GM12878 (cell line): ENCODE results near the gene DNAJC6. TPM values are rescaled to one million over a fixed set of nuclear protein-coding genes. Genes with fewer than 3 reads are reported as not detected.

Source experiments
- ATAC-seq: fragments of 200-7000 bp; cut with Tn5 transposase; 3 replicates; pipeline ENCODE4 v1.9.1; 2020; ENCODE audit warnings: mild to moderate bottlenecking, moderate library complexity
- BruUV-seq: library from RNA; stranded (reverse); fragments of 400-500 nt; replicated peaks from 2 replicates; lab custom pipeline; 2021; lab: Mats Ljungman, UMichigan
- CTCF ChIA-PET: fragments of 300-600 bp; sonication (Branson Sonifier 250); formaldehyde crosslinking; extraction: SDS; loops from one replicate; lab custom pipeline; 2021; ENCODE audit warnings: inconsistent platforms; lab: Yijun Ruan, JAX
- POLR2A ChIA-PET: fragments of 350-600 bp; formaldehyde crosslinking; extraction: SDS; loops from one replicate; lab custom pipeline; 2021; ENCODE audit warnings: inconsistent platforms; lab: Charles Lee
- RAD21 ChIA-PET: fragments of 300-600 bp; sonication (Branson Sonifier 250); formaldehyde crosslinking; loops from one replicate; lab custom pipeline; 2023; ENCODE audit warnings: antibody characterized with exemption; ENCODE audit not compliant: unreplicated experiment; lab: Charles Lee
- SMC1A ChIA-PET: fragments of 300-600 bp; sonication (Branson Sonifier 250); formaldehyde crosslinking; loops from one replicate; lab custom pipeline; 2023; ENCODE audit not compliant: unreplicated experiment, uncharacterized antibody; lab: Charles Lee
- DNase-seq: peaks from one replicate; pipeline ENCODE4 v3.0.0-alpha.2; 2011; ENCODE audit warnings: low read depth, low spot score
- FAIRE-seq: peaks from 3 replicates; lab custom pipeline; 2011; peaks lifted over from hg19 to GRCh38; lab: Jason Lieb, UNC
- H2AFZ ChIP-seq: 2 replicates; pipeline ENCODE4 v1.6.0; 2011; ENCODE audit warnings: low read depth, low read length, control low read depth; ENCODE audit not compliant: control insufficient read depth
- H3K27ac ChIP-seq: 2 replicates; pipeline ENCODE4 v1.5.1; 2011; ENCODE audit warnings: control low read depth; ENCODE audit not compliant: control insufficient read depth, insufficient read depth
- H3K27me3 ChIP-seq, 2 experiments: replicated peaks in 1 of 2; 2 replicates each; pipeline versions ENCODE4 v1.6.0 to v1.6.1; 2011; ENCODE audit warnings: low read length in 1 of 2; ENCODE audit not compliant: control insufficient read depth in 2 of 2, insufficient read depth in 2 of 2
- H3K36me3 ChIP-seq, 2 experiments: 2 replicates each; pipeline ENCODE4 v1.5.1; 2011; ENCODE audit warnings: low read length in 1 of 2; ENCODE audit not compliant: control insufficient read depth in 2 of 2, insufficient read depth in 2 of 2
- H3K4me1 ChIP-seq: 2 replicates; pipeline ENCODE4 v1.6.1; 2011; ENCODE audit warnings: mild to moderate bottlenecking, low read length, moderate library complexity, mixed read lengths; ENCODE audit not compliant: control insufficient read depth, insufficient read depth
- H3K4me2 ChIP-seq: 2 replicates; pipeline ENCODE4 v1.6.0; 2011; ENCODE audit warnings: control low read depth; ENCODE audit not compliant: control insufficient read depth, insufficient read depth
- H3K4me3 ChIP-seq: fragments of 200-600 bp; sonication (generic); 2 replicates; pipeline ENCODE4 v1.5.1; 2016
- H3K79me2 ChIP-seq: 2 replicates; pipeline ENCODE4 v1.6.0; 2011; ENCODE audit warnings: low read length; ENCODE audit not compliant: control insufficient read depth, insufficient read depth
- H3K9ac ChIP-seq: 2 replicates; pipeline ENCODE4 v1.8.0; 2011; ENCODE audit warnings: low read length, control low read depth, mixed read lengths; ENCODE audit not compliant: control insufficient read depth, insufficient read depth
- H3K9me3 ChIP-seq: replicated peaks from 3 replicates; pipeline ENCODE4 v1.5.1; 2011; ENCODE audit warnings: mild to moderate bottlenecking, low read length; ENCODE audit not compliant: control insufficient read depth, insufficient read depth
- H4K20me1 ChIP-seq: 2 replicates; pipeline ENCODE4 v1.6.0; 2011; ENCODE audit not compliant: control insufficient read depth, insufficient read depth
- BACH1 ChIP-seq: fragments of 450-650 bp; IDR thresholded peaks from 2 replicates; pipeline ENCODE4 v1.6.1; 2017; ENCODE audit warnings: mild to moderate bottlenecking, borderline replicate concordance
- CBX5 ChIP-seq: sonication (generic); IDR thresholded peaks from 2 replicates; pipeline ENCODE4 v1.6.1; 2016; ENCODE audit warnings: low read depth, moderate library complexity, mild to moderate bottlenecking, inconsistent platforms
- ESRRA ChIP-seq: IDR thresholded peaks from 2 replicates; pipeline ENCODE4 v1.6.1; 2012; ENCODE audit warnings: mild to moderate bottlenecking, low read length, improper control_type of control experiment
- FOXM1 ChIP-seq: IDR thresholded peaks from 2 replicates; pipeline ENCODE4 v1.6.1; 2012; ENCODE audit warnings: low read depth, mild to moderate bottlenecking, inconsistent platforms, low read length, moderate library complexity
- HDAC6 ChIP-seq: fragments of 200-600 bp; sonication (generic); IDR thresholded peaks from one replicate; pipeline ENCODE4 v1.8.0; 2017; ENCODE audit warnings: antibody characterized with exemption; ENCODE audit not compliant: unreplicated experiment
- KAT2A ChIP-seq: conservative IDR thresholded peaks from 2 replicates; pipeline ENCODE4 v1.6.1; 2011; ENCODE audit warnings: low read depth, low read length; ENCODE audit not compliant: control insufficient read depth
- MYC ChIP-seq: IDR thresholded peaks from 2 replicates; pipeline ENCODE4 v1.6.1; 2011; ENCODE audit warnings: mild to moderate bottlenecking, low read length, moderate library complexity, inconsistent platforms; ENCODE audit not compliant: insufficient read depth, insufficient replicate concordance, insufficient read length, severe bottlenecking
- NBN ChIP-seq: fragments of 450-650 bp; IDR thresholded peaks from 2 replicates; pipeline ENCODE4 v1.6.1; 2016
- NR2C2 ChIP-seq: IDR thresholded peaks from 2 replicates; pipeline ENCODE4 v1.6.1; 2011; ENCODE audit warnings: borderline replicate concordance, low read depth; ENCODE audit not compliant: control insufficient read depth, insufficient read length
- NRF1 ChIP-seq: conservative IDR thresholded peaks from 2 replicates; pipeline ENCODE4 v1.6.1; 2011; ENCODE audit warnings: mild to moderate bottlenecking, low read depth, low read length, improper control_type of control experiment
- PAX5 ChIP-seq: IDR thresholded peaks from 2 replicates; pipeline ENCODE4 v1.6.1; 2011; ENCODE audit warnings: low read depth, low read length, borderline replicate concordance
- RAD51 ChIP-seq: fragments of 450-650 bp; IDR thresholded peaks from 2 replicates; pipeline ENCODE4 v1.6.1; 2016; ENCODE audit warnings: moderate library complexity, mild to moderate bottlenecking, inconsistent platforms
- SMARCA5 ChIP-seq: fragments of 450-650 bp; IDR thresholded peaks from 2 replicates; pipeline ENCODE4 v1.6.1; 2017; ENCODE audit warnings: mild to moderate bottlenecking
- TCF3 ChIP-seq: IDR thresholded peaks from 2 replicates; pipeline ENCODE4 v1.6.1; 2012; ENCODE audit warnings: low read depth, mild to moderate bottlenecking, low read length, borderline replicate concordance; ENCODE audit not compliant: insufficient read depth
- YBX1 ChIP-seq: fragments of 450-650 bp; IDR thresholded peaks from 2 replicates; pipeline ENCODE4 v1.6.1; 2016; ENCODE audit warnings: antibody characterized with exemption
- WGBS: methylation state at CpG from one replicate; pipeline ENCODE4 v1.1.6; 2016; ENCODE audit warnings: low lambda C conversion rate; ENCODE audit not compliant: insufficient replicate concordance, insufficient coverage; ENCODE audit errors: missing lambda C conversion rate; 5-methylcytosine and 5-hydroxymethylcytosine counted together
- in situ Hi-C: fragments of 300-500 bp; cut with MboI; formaldehyde crosslinking; loops from 9 replicates; pipeline ENCODE4 v1.14.3; 2018; ENCODE audit warnings: mixed read lengths
- intact Hi-C: fragments of 100-400 bp; cut with micrococcal nuclease; formaldehyde crosslinking; loops from one replicate; pipeline ENCODE4 v1.14.2; 2022; ENCODE audit not compliant: unreplicated experiment
- polyA plus RNA-seq, 11 experiments: library from polyadenylated mRNA; depleted of rRNA in 4 of 11; unstranded in 6 of 11; stranded (reverse) in 5 of 11; fragments of >200 nt; fragmentation: Nextera tagmentation in 4 of 11; fragmentation: Illumina TruSeq in 1 of 11; extraction: Ambion mirVana in 4 of 11; extraction: Trizol in 1 of 11; gene quantifications; 1 replicate in 1 of 11; 2 replicates in 10 of 11; pipeline versions ENCODE4 v1.2.1 to v1.2.3, GENCODE V29; 2011 to 2016; ENCODE audit warnings: inconsistent platforms in 2 of 11, missing spikeins in 2 of 11, low read depth in 1 of 11
- total RNA-seq, 4 experiments: library from RNA; depleted of rRNA in 3 of 4; stranded (reverse); fragments of >200 nt in 3 of 4; fragmentation: Illumina TruSeq in 1 of 4; extraction: Trizol in 1 of 4; gene quantifications; 2 replicates each; pipeline versions ENCODE4 v1.2.1 to v1.2.3, GENCODE V29; 2013 to 2021
- TF ChIP-seq, protein P1 (sequence below): fragments of 450-650 bp; IDR thresholded peaks from 2 replicates; pipeline ENCODE4 v1.6.1; 2018; ENCODE audit warnings: borderline replicate concordance, mild to moderate bottlenecking; ENCODE audit not compliant: partially characterized antibody
- TF ChIP-seq, protein P2 (sequence below): fragments of 450-650 bp; IDR thresholded peaks from 2 replicates; pipeline ENCODE4 v1.6.1; 2016; ENCODE audit warnings: mild to moderate bottlenecking
- TF ChIP-seq, protein P3 (sequence below): fragments of 450-650 bp; formaldehyde crosslinking; IDR thresholded peaks from 2 replicates; pipeline ENCODE4 v1.4.0; 2022; ENCODE audit warnings: mild to moderate bottlenecking, moderate library complexity

Gene DNAJC6
- total and polyA plus RNA-seq, 10 of the 15 experiments (the other 5 are each of a cell fraction or from before 2014, with no cell fraction given): 0.08 to 4.3 (median 2.7) TPM

DNA sequence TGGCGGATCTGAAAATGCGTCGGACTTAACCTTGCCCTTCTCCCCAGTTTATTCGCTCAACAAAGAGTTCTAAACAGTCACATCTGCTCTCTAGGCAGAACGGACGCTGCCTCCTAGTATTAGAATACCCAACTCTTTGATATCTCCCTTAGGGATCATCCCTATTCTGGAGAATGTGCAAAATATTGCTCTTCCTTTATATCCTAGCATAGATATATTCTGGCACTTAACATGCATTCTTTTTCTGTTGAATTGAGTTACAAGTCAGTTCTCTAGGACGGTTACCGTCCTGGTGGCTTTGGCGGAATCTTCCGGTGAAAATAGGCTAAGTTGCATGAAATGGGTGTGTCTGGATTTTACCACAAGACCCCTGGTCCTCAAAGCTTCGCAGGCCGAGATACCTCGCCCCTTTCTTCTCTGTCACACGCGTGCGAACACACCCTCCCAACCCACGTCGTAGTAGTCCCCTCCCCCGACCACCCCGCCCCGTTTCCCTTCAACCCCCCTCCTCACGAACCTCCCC is 501 bp upstream of the DNAJC6 start:
- no peak for FAIRE-seq
- Histone ChIP-seq H3K4me1 (no peaks in the 10 kb centered on the region), H4K20me1 (no peaks in the 10 kb centered on the region), H3K27me3 (no peaks in the 10 kb centered on the region; a peak in 2 of 4 replicates), H3K4me2 (no peak overlapping the region), H3K9ac (no peak overlapping the region), H3K27ac (no peak overlapping the region), H3K4me3 (no peak overlapping the region), H3K79me2 (no peaks in the 10 kb centered on the region), H3K36me3 (no peaks in the 10 kb centered on the region), H2AFZ (no peak overlapping the region), H3K9me3 (no peaks in the 10 kb centered on the region)
- no TSS peak for BruUV-seq
- WGBS: 67% methylated on average over 16 of the region's 22 CpGs
- SMC1A ChIA-PET: no interaction called here
- POLR2A ChIA-PET: no interaction called here
- CTCF ChIA-PET: no interaction called here
- in situ Hi-C loops: no loop called here
- intact Hi-C loops: no loop called here
- DNase-seq: no peak
- RAD21 ChIA-PET: no interaction called here
- no peak for ATAC-seq
- no peak for TF ChIP-seq YBX1
- no peak for TF ChIP-seq KAT2A
- TF ChIP-seq NR2C2: no peak
- TF ChIP-seq ESRRA: no peak
- no peak for TF ChIP-seq SMARCA5
- no peak for TF ChIP-seq MYC
- no peak for TF ChIP-seq BACH1
- TF ChIP-seq, protein P1, sequence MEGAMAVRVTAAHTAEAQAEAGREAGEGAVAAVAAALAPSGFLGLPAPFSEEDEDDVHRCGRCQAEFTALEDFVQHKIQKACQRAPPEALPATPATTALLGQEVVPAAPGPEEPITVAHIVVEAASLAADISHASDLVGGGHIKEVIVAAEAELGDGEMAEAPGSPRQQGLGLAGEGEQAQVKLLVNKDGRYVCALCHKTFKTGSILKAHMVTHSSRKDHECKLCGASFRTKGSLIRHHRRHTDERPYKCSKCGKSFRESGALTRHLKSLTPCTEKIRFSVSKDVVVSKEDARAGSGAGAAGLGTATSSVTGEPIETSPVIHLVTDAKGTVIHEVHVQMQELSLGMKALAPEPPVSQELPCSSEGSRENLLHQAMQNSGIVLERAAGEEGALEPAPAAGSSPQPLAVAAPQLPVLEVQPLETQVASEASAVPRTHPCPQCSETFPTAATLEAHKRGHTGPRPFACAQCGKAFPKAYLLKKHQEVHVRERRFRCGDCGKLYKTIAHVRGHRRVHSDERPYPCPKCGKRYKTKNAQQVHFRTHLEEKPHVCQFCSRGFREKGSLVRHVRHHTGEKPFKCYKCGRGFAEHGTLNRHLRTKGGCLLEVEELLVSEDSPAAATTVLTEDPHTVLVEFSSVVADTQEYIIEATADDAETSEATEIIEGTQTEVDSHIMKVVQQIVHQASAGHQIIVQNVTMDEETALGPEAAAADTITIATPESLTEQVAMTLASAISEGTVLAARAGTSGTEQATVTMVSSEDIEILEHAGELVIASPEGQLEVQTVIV: no peak
- no peak for TF ChIP-seq NBN
- no peak for TF ChIP-seq NRF1
- no peak for TF ChIP-seq RAD51
- TF ChIP-seq FOXM1: no peak
- no peak for TF ChIP-seq TCF3
- no peak for TF ChIP-seq HDAC6
- TF ChIP-seq, protein P2, sequence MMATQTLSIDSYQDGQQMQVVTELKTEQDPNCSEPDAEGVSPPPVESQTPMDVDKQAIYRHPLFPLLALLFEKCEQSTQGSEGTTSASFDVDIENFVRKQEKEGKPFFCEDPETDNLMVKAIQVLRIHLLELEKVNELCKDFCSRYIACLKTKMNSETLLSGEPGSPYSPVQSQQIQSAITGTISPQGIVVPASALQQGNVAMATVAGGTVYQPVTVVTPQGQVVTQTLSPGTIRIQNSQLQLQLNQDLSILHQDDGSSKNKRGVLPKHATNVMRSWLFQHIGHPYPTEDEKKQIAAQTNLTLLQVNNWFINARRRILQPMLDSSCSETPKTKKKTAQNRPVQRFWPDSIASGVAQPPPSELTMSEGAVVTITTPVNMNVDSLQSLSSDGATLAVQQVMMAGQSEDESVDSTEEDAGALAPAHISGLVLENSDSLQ: no peak
- no peak for TF ChIP-seq CBX5
- TF ChIP-seq PAX5: no peak
- TF ChIP-seq, protein P3, sequence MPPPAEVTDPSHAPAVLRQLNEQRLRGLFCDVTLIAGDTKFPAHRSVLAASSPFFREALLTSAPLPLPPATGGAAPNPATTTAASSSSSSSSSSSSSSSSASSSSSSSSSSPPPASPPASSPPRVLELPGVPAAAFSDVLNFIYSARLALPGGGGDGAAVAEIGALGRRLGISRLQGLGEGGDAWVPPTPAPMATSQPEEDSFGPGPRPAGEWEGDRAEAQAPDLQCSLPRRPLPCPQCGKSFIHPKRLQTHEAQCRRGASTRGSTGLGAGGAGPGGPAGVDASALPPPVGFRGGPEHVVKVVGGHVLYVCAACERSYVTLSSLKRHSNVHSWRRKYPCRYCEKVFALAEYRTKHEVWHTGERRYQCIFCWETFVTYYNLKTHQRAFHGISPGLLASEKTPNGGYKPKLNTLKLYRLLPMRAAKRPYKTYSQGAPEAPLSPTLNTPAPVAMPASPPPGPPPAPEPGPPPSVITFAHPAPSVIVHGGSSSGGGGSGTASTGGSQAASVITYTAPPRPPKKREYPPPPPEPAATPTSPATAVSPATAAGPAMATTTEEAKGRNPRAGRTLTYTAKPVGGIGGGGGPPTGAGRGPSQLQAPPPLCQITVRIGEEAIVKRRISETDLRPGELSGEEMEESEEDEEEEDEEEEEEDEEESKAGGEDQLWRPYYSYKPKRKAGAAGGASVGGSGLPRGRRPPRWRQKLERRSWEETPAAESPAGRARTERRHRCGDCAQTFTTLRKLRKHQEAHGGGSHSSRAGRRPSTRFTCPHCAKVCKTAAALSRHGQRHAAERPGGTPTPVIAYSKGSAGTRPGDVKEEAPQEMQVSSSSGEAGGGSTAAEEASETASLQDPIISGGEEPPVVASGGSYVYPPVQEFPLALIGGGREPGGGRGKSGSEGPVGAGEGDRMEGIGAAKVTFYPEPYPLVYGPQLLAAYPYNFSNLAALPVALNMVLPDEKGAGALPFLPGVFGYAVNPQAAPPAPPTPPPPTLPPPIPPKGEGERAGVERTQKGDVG: no peak
